GM10266 (cell line): ENCODE measurements around the gene NPDC1.

Experiments
- DNase-seq: peaks from one replicate; pipeline ENCODE4 v3.0.0; 2012; ENCODE audit errors: extremely low spot score
- CTCF ChIP-seq: IDR thresholded peaks from 2 replicates; pipeline ENCODE4 v1.5.1; 2012; ENCODE audit warnings: mild to moderate bottlenecking, low read depth; ENCODE audit not compliant: control insufficient read depth, insufficient read depth; ENCODE audit errors: missing control alignments

Gene NPDC1

GRCh38 chr9:137021568-137021978, 24.4 kb downstream of the NPDC1 start:
- no peak for TF ChIP-seq CTCF
- no peak for DNase-seq

- TF ChIP-seq CTCF = no peak
- no peak for DNase-seq
Observed at GRCh38 chr9:137020771-137021567, 25.0 kb downstream of the NPDC1 start.

GRCh38 chr9:137019891-137020683, 25.9 kb downstream of the NPDC1 start:
- no peak for DNase-seq
- no peak for TF ChIP-seq CTCF

- no peak for DNase-seq
- no peak for TF ChIP-seq CTCF
Observed at GRCh38 chr9:137018761-137019559, 27.0 kb downstream of the NPDC1 start.

GRCh38 chr9:137017791-137018497, 28.0 kb downstream of the NPDC1 start:
- no peak for TF ChIP-seq CTCF
- DNase-seq = no peak

- no peak for TF ChIP-seq CTCF
Observed at GRCh38 chr9:137017071-137017470, 28.9 kb downstream of the NPDC1 start.

More at GRCh38 chr9:137017071-137017470, 28.9 kb downstream of the NPDC1 start:
- no peak for DNase-seq
